H1 (cell line): ENCODE data around the gene LTBP3. TPM values are rescaled to one million over a fixed set of nuclear protein-coding genes. Genes with fewer than 3 reads are reported as not detected.
"Not testable (repeated sequence)": the region's sequence is repeated elsewhere in the genome, so short reads cannot be mapped to it uniquely, and the experiment has no call there.

Experiments
- CTCF ChIA-PET: fragments of 300-600 bp; sonication (Branson Sonifier 250); formaldehyde crosslinking; loops from one replicate; lab custom pipeline; 2021; ENCODE audit not compliant: partially characterized antibody; lab: Charles Lee
- POLR2A ChIA-PET: fragments of 300-600 bp; sonication (Branson Sonifier 250); formaldehyde crosslinking; loops from one replicate; lab custom pipeline; 2021; ENCODE audit warnings: inconsistent platforms; ENCODE audit not compliant: partially characterized antibody; lab: Charles Lee
- DNase-seq, 2 experiments: peaks; one replicate each; pipeline versions ENCODE4 v3.0.0 to v3.0.0-alpha.2; 2010 to 2022; ENCODE audit warnings: low spot score in 2 of 2, low read depth in 1 of 2, mixed read lengths in 1 of 2
- FAIRE-seq: peaks from 2 replicates; lab custom pipeline; 2011; peaks lifted over from hg19 to GRCh38; lab: Jason Lieb, UNC
- H2AFZ ChIP-seq: 2 replicates; pipeline ENCODE4 v1.8.1; 2012; ENCODE audit warnings: low read length, inconsistent platforms
- H2AK5ac ChIP-seq: 2 replicates; pipeline ENCODE4 v1.6.1; 2013; ENCODE audit warnings: low read depth, low read length
- H2BK120ac ChIP-seq: replicated peaks from 2 replicates; pipeline ENCODE3; 2013; ENCODE audit warnings: low read depth, low read length, inconsistent platforms
- H2BK12ac ChIP-seq: 2 replicates; pipeline ENCODE4 v1.6.1; 2013; ENCODE audit warnings: low read depth, low read length
- H2BK15ac ChIP-seq: 2 replicates; pipeline ENCODE4 v1.6.1; 2013; ENCODE audit warnings: low read length
- H2BK20ac ChIP-seq: 2 replicates; pipeline ENCODE4 v1.6.1; 2013; ENCODE audit warnings: low read length
- H2BK5ac ChIP-seq: 2 replicates; pipeline ENCODE4 v1.6.1; 2013; ENCODE audit warnings: low read depth, low read length
- H3K14ac ChIP-seq: 2 replicates; pipeline ENCODE4 v1.6.1; 2013; ENCODE audit warnings: inconsistent platforms; ENCODE audit not compliant: insufficient read length
- H3K18ac ChIP-seq: 2 replicates; pipeline ENCODE4 v1.6.1; 2013; ENCODE audit warnings: low read length; ENCODE audit errors: extremely low read depth
- H3K23ac ChIP-seq: 2 replicates; pipeline ENCODE4 v1.6.1; 2013; ENCODE audit warnings: inconsistent platforms; ENCODE audit not compliant: insufficient read length
- H3K23me2 ChIP-seq: 2 replicates; pipeline ENCODE4 v1.6.1; 2013; ENCODE audit warnings: low read depth, low read length
- H3K27ac ChIP-seq: 2 replicates; pipeline ENCODE4 v1.6.1; 2011; ENCODE audit warnings: low read depth, low read length, inconsistent platforms
- H3K27me3 ChIP-seq, 4 experiments: replicated peaks in 1 of 4; 1 replicate in 1 of 4; 2 replicates in 3 of 4; pipeline versions ENCODE4 v1.6.1 to v1.8.1; 2011 to 2013; ENCODE audit warnings: low read length in 3 of 4, mild to moderate bottlenecking in 3 of 4, inconsistent platforms in 2 of 4, mixed read lengths in 2 of 4, moderate library complexity in 1 of 4; ENCODE audit not compliant: control insufficient read depth in 3 of 4, insufficient read depth in 3 of 4; ENCODE audit errors: extremely low read depth in 1 of 4
- H3K36me3 ChIP-seq, 4 experiments: 2 replicates each; pipeline versions ENCODE4 v1.6.1 to v1.8.1; 2011 to 2013; ENCODE audit warnings: mild to moderate bottlenecking in 4 of 4, low read length in 3 of 4, moderate library complexity in 2 of 4, control low read depth in 1 of 4, inconsistent platforms in 1 of 4; ENCODE audit not compliant: insufficient read depth in 4 of 4, control insufficient read depth in 2 of 4
- H3K4ac ChIP-seq: replicated peaks from 2 replicates; pipeline ENCODE3; 2013; ENCODE audit warnings: low read length, low read depth, mixed read lengths, inconsistent platforms; ENCODE audit not compliant: insufficient read length
- H3K4me1 ChIP-seq, 4 experiments: replicated peaks in 1 of 4; 1 replicate in 1 of 4; 2 replicates in 3 of 4; pipeline versions ENCODE4 v1.6.1 to v1.8.1; 2011 to 2013; ENCODE audit warnings: low read length in 3 of 4, inconsistent platforms in 2 of 4, mixed read lengths in 1 of 4; ENCODE audit not compliant: insufficient read depth in 4 of 4, control insufficient read depth in 3 of 4
- H3K4me2 ChIP-seq, 2 experiments: 2 replicates each; pipeline versions ENCODE4 v1.6.1 to v1.8.1; 2011 to 2013; ENCODE audit warnings: low read depth in 2 of 2, low read length in 2 of 2, control low read depth in 1 of 2, inconsistent platforms in 1 of 2, mild to moderate bottlenecking in 1 of 2; ENCODE audit not compliant: insufficient read depth in 1 of 2
- H3K4me3 ChIP-seq, 4 experiments: fragments of 200-600, 300-600 bp in 1 of 4; sonication (generic), shearing (Covaris generic), sonication (Bioruptor Twin) in 1 of 4; 2 replicates each; pipeline versions ENCODE4 v1.5.1 to v1.8.1; 2011 to 2016; ENCODE audit warnings: low read length in 4 of 4, low read depth in 3 of 4, control low read depth in 2 of 4, inconsistent platforms in 2 of 4, mild to moderate bottlenecking in 2 of 4, mixed read lengths in 1 of 4, moderate library complexity in 1 of 4; ENCODE audit not compliant: insufficient read depth in 2 of 4; ENCODE audit errors: extremely low read depth in 1 of 4
- H3K56ac ChIP-seq: replicated peaks from 2 replicates; pipeline ENCODE3; 2013; ENCODE audit warnings: low read depth, mild to moderate bottlenecking, mixed read lengths, low read length, inconsistent platforms; ENCODE audit not compliant: insufficient read length
- H3K79me1 ChIP-seq: 2 replicates; pipeline ENCODE4 v1.6.1; 2013; ENCODE audit warnings: low read depth, low read length, control low read depth
- H3K79me2 ChIP-seq, 2 experiments: 2 replicates each; pipeline versions ENCODE4 v1.6.1 to v1.8.1; 2012 to 2013; ENCODE audit warnings: low read length in 2 of 2, mild to moderate bottlenecking in 2 of 2, inconsistent platforms in 1 of 2; ENCODE audit not compliant: insufficient read depth in 2 of 2, control insufficient read depth in 1 of 2
- H3K9ac ChIP-seq, 4 experiments: replicated peaks in 1 of 4; 1 replicate in 1 of 4; 2 replicates in 3 of 4; pipeline versions ENCODE4 v1.6.1 to v1.8.1; 2011 to 2013; ENCODE audit warnings: low read depth in 3 of 4, low read length in 3 of 4, control low read depth in 2 of 4, mild to moderate bottlenecking in 2 of 4, moderate library complexity in 2 of 4, inconsistent platforms in 1 of 4; ENCODE audit errors: extremely low read depth in 1 of 4
- H3K9me3 ChIP-seq, 2 experiments: 2 replicates each; pipeline versions ENCODE4 v1.6.1 to v1.8.1; 2012 to 2013; ENCODE audit warnings: mild to moderate bottlenecking in 2 of 2, moderate library complexity in 2 of 2, control low read depth in 1 of 2, inconsistent platforms in 1 of 2, low read depth in 1 of 2, low read length in 1 of 2, mixed read lengths in 1 of 2; ENCODE audit not compliant: insufficient read depth in 2 of 2
- H4K20me1 ChIP-seq, 2 experiments: replicated peaks in 1 of 2; 2 replicates each; pipeline versions ENCODE3 to v1.8.1; 2011 to 2013; ENCODE audit warnings: inconsistent platforms in 2 of 2, low read length in 2 of 2, mild to moderate bottlenecking in 1 of 2; ENCODE audit not compliant: insufficient read depth in 2 of 2, control insufficient read depth in 1 of 2
- H4K5ac ChIP-seq: 2 replicates; pipeline ENCODE4 v1.6.1; 2013; ENCODE audit warnings: low read length, low read depth, mixed read lengths, inconsistent platforms; ENCODE audit not compliant: insufficient read length
- H4K8ac ChIP-seq: 2 replicates; pipeline ENCODE4 v1.8.0; 2013; ENCODE audit warnings: mild to moderate bottlenecking, moderate library complexity, low read length, inconsistent platforms; ENCODE audit not compliant: insufficient read depth; ENCODE audit errors: extremely low read depth
- H4K91ac ChIP-seq: replicated peaks from 2 replicates; pipeline ENCODE3; 2013; ENCODE audit warnings: low read length, mixed read lengths, inconsistent platforms; ENCODE audit not compliant: insufficient read length
- WGBS, 2 experiments: shearing (Covaris generic) in 1 of 2; methylation state at CpG; one replicate each; pipeline versions ENCODE4 v1.1.6 to v1.1.7; 2013 to 2015; ENCODE audit warnings: low lambda C conversion rate in 2 of 2, mixed read lengths in 2 of 2, inconsistent platforms in 1 of 2, low coverage in 1 of 2, missing lambda C conversion rate in 1 of 2; ENCODE audit not compliant: insufficient replicate concordance in 2 of 2, insufficient coverage in 1 of 2, insufficient read length in 1 of 2; ENCODE audit errors: extremely low coverage in 1 of 2, missing lambda C conversion rate in 1 of 2; 5-methylcytosine and 5-hydroxymethylcytosine counted together
- polyA plus RNA-seq, 7 experiments: library from polyadenylated mRNA; depleted of rRNA in 3 of 7; stranded (reverse) in 5 of 7; unstranded in 2 of 7; fragments of >200 nt in 5 of 7; fragments of 200-250 nt in 2 of 7; gene quantifications; 1 replicate in 5 of 7; 2 replicates in 1 of 7; 4 replicates in 1 of 7; pipeline versions ENCODE4 v1.2.1 to v1.2.3, GENCODE V29; 2011 to 2013; ENCODE audit warnings: missing spikeins in 2 of 7, mixed read lengths in 2 of 7
- total RNA-seq: library from RNA; stranded (reverse); fragmentation: NEBNext Ultra II Directional; extraction: Animal tissue kit (Norgen Biotek cat#: 25700); gene quantifications from 2 replicates; pipeline ENCODE4 v1.2.1, GENCODE V29; 2021

The LTBP3 gene
- total and polyA plus RNA-seq, 2 of the 8 experiments (the other 6 are each of a cell fraction or from before 2014, with no cell fraction given), result 12.8 to 17.8 TPM

DNA sequence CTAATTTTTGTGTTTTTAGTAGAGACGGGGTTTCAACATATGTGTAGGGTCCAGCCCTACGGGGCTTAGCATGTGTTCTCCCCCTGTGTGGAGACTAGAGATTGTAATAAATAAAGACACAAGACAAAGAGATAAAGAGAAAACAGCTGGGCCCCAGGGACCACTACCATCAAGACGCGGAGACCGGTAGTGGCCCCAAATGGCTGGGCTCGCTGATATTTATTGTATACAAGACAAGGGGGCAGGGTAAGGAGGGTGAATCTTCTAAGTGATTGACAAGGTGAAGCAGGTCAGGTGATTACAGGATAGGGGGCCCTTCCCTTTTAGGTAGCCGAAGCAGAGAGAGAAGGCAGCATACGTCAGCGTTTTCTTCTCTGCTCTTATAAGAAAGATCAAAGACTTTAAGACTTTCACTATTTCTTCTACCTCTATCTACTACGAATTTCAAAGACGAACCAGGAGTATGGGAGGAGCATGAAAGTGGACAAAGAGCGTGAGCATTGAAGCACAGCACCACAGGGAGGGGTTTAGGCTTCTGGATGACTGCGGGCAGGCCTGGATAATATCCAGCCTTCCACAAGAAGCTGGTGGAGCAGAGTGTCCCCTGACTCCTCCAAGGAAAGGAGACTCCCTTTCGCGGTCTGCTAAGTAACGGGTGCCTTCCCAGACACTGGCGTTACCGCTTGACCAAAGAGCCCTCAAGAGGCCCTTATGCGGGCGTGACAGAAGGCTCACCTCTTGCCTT, 36.2 kb downstream of the LTBP3 start:
- H3K27ac ChIP-seq, H3K4me3 ChIP-seq, H3K9me3 ChIP-seq, H3K9ac ChIP-seq, DNase-seq, H3K36me3 ChIP-seq, H2BK5ac ChIP-seq, H2BK15ac ChIP-seq, H3K79me2 ChIP-seq, H4K5ac ChIP-seq, H3K23ac ChIP-seq, H3K56ac ChIP-seq, H4K20me1 ChIP-seq, H3K4me2 ChIP-seq, H2BK20ac ChIP-seq, H3K27me3 ChIP-seq, H3K4ac ChIP-seq, H3K18ac ChIP-seq, H3K14ac ChIP-seq, H2BK12ac ChIP-seq, H4K91ac ChIP-seq, FAIRE-seq, H4K8ac ChIP-seq, H3K79me1 ChIP-seq, H2BK120ac ChIP-seq, H2AFZ ChIP-seq, H2AK5ac ChIP-seq: not testable (repeated sequence)
- peaks cover 13% of the 10 kb centered on the region for H3K23me2 ChIP-seq
- POLR2A ChIA-PET, result interaction anchor here (0.8 to 28.1 kb wide), 3 partner anchors 9 to 222 kb away, joined by 3 to 1569 read pairs (median 3); partner anchors contain the start of gene MALAT1
- CTCF ChIA-PET, result interaction anchor here (0.6 to 1.1 kb wide), 4 partner anchors 9 to 797 kb away, joined by 3 to 7 read pairs (median 4); no protein-coding TSS in a partner anchor
- H3K4me1 ChIP-seq, result peaks cover 0 to 14% (median 8%) of the 10 kb centered on the region in 4 experiments; a peak in 5 of 7 replicates
- 92% methylated on average over 20 of the region's 20 CpGs; no CpG with 5 or more reads in 1 of the 2 experiments for WGBS, 2 experiments
